Ureter (tissue), 1 donor: ENCODE results near the gene SORBS1. TPM values are rescaled to one million over a fixed set of nuclear protein-coding genes. Genes with fewer than 3 reads are reported as not detected.

Experiments
- DNase-seq: peaks from one replicate; pipeline ENCODE4 v3.0.0-alpha.2; 2020; ENCODE audit warnings: low spot score
- total RNA-seq: library from RNA; stranded (reverse); gene quantifications from one replicate; pipeline ENCODE4 v1.2.4, GENCODE V29; 2023
- donor health status: DM: yes; HTN: yes; CAD: no.

Gene SORBS1
- 347 TPM for total RNA-seq

- DNase-seq, result peak; percentile 96
These were observed at the start of gene SORBS1 for GRCh38 chr10:95561177-95561863. Gene SORBS1 (minus strand): TSS chr10:95561371. CDS start chr10:95441135, 120,236 bp downstream.

- no peak for DNase-seq
These were observed 49.6 kb upstream of the SORBS1 start for GRCh38 chr10:95610727-95611126.

GRCh38 chr10:95606922-95607321 lies 45.8 kb upstream of the SORBS1 start:
- no peak for DNase-seq

GRCh38 chr10:95605163-95605562 lies 44.0 kb upstream of the SORBS1 start:
- peak; percentile 58 for DNase-seq

GRCh38 chr10:95604630-95605029 lies 43.5 kb upstream of the SORBS1 start:
- no peak for DNase-seq

- DNase-seq, result no peak
These were observed 41.2 kb upstream of the SORBS1 start for GRCh38 chr10:95602382-95602781.

GRCh38 chr10:95601116-95601719 lies 40.0 kb upstream of the SORBS1 start:
- DNase-seq, result peak; percentile 88

- no peak for DNase-seq
These were observed 39.0 kb upstream of the SORBS1 start for GRCh38 chr10:95600158-95600557.

GRCh38 chr10:95597788-95598187 lies 36.6 kb upstream of the SORBS1 start:
- no peak for DNase-seq

GRCh38 chr10:95588025-95588424 lies 26.9 kb upstream of the SORBS1 start:
- no peak for DNase-seq

GRCh38 chr10:95579835-95580535 lies 18.8 kb upstream of the SORBS1 start:
- no peak for DNase-seq

GRCh38 chr10:95579292-95579691 lies 18.1 kb upstream of the SORBS1 start:
- no peak for DNase-seq

- DNase-seq, result no peak
These were observed 17.4 kb upstream of the SORBS1 start for GRCh38 chr10:95578619-95579018.

GRCh38 chr10:95574649-95575365 lies 13.6 kb upstream of the SORBS1 start:
- DNase-seq, result no peak

- no peak for DNase-seq
These were observed 12.9 kb upstream of the SORBS1 start for GRCh38 chr10:95573964-95574604.

GRCh38 chr10:95573527-95573926 lies 12.4 kb upstream of the SORBS1 start:
- no peak for DNase-seq

- DNase-seq, result no peak
These were observed 11.1 kb upstream of the SORBS1 start for GRCh38 chr10:95572131-95572820.

GRCh38 chr10:95571390-95571789 lies 10.2 kb upstream of the SORBS1 start:
- no peak for DNase-seq

- no peak for DNase-seq
These were observed 8.2 kb upstream of the SORBS1 start for GRCh38 chr10:95569368-95569767.

- no peak for DNase-seq
These were observed 6.9 kb upstream of the SORBS1 start for GRCh38 chr10:95567903-95568630.

- DNase-seq, result no peak
These were observed 5.0 kb upstream of the SORBS1 start for GRCh38 chr10:95566136-95566535.
